NCI-H1105 treated with DMSO at 0.1 percent for 48 hours (cell line): ENCODE results near the gene RBFOX2.
"Not testable (repeated sequence)": the region's sequence is repeated elsewhere in the genome, so short reads cannot be mapped to it uniquely, and the experiment has no call there.

ENCODE experiments used
- DNase-seq: peaks from one replicate; lab custom pipeline; 2025; lab: John Stamatoyannopoulos, UW

The RBFOX2 gene, protein sequence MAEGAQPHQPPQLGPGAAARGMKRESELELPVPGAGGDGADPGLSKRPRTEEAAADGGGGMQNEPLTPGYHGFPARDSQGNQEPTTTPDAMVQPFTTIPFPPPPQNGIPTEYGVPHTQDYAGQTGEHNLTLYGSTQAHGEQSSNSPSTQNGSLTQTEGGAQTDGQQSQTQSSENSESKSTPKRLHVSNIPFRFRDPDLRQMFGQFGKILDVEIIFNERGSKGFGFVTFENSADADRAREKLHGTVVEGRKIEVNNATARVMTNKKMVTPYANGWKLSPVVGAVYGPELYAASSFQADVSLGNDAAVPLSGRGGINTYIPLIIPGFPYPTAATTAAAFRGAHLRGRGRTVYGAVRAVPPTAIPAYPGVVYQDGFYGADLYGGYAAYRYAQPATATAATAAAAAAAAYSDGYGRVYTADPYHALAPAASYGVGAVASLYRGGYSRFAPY

DNA sequence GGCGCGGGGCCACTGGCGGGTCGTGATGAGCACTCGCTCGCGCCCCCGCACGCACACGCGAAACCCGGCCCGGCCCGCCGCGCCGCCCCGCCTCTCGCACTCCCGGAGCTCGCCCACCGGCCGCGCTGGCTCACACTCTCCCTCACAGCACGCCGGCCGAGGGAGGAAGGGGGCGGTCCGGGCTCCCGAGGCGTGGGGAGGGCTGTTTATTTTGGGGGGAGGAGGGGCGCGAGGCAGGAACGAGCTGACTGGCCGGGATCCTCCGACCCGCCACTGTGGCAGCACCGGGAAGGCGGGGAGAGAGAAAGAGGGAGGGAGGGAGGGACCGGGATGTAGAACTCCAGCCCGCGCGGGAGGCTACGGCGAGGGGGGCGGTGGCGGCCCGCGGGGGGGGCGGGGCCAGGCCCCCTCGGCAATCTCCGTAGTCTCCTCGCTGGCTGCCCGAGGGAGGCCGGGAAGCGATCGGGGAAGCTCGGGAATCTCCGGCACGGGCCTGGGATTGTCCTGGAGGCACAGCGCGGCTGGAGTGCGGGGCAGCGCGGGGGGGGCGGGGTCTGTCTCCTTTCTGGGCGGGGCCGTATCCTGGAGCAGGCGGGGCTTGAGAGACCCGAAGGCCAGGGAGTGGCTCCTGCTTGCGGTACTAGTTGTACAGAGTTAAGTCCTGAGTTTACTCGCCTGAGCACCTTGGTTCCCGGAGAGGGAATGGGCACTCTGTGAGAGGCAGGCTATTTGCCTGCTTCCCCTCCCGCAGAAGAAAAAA is at the start of gene RBFOX2:
Gene RBFOX2 (minus strand): TSS at position 179 of the 760 bp plus-strand sequence. CDS start 399 bp downstream, outside the sequence.
- DNase-seq: peak; percentile 84

DNA sequence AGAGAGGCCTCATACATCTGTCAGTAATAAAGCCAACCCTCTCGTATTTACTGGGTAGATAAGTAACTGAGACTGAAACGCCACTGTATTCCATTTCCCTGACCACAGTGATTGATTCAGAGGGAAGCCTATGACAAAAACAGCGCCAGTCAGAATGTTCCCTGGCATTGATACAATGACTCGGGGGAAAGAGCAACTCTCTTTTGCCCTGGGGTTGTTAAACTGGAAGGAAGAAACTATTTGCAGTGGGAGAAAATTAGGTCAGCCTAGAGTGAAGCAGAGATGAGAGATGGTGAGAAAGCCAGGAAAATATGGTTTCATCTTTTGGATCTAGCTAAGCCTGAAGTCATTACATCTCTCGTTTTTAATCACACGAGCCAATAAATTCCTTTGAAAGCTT is 48.6 kb upstream of the RBFOX2 start:
- DNase-seq: no peak

DNA sequence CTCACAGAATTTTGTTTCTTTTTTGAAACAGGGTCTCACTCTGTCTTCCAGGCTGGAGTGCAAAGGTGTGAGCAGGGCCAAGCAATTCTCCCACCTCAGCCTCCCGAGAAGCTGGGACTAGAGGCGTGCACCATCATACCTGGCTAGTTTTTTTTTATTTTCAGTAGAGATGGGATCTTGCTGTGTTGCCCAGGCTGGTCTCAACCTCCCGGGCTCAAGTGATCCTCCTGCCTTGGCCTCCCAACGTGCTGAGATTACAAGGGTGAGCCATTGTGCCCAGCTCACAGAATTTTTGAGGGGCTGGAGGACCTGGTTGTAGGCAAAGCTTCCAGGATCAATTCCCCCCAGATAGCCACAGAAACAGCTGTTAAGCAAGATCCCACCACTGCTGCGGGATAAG is 47.1 kb upstream of the RBFOX2 start:
- DNase-seq: no peak

DNA sequence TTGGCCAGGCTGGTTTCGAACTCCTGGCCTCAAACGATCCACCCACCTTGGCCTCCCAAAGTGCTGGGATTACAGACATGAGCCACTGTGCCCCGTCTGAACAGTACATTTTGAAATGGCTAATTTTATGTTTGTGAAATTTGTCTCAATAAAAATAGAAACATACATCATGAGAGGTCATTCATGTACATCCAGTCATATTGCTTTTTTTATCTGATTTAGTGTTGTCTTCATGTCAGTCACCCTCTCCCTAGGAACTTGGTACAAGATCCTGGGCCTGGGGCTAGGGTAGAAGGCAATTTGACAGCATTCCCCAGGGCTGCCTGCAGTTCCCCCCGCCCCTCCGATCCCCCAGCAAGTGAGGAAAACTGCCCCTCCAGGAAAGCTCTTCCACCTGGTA is 46.6 kb upstream of the RBFOX2 start:
- no peak for DNase-seq

DNA sequence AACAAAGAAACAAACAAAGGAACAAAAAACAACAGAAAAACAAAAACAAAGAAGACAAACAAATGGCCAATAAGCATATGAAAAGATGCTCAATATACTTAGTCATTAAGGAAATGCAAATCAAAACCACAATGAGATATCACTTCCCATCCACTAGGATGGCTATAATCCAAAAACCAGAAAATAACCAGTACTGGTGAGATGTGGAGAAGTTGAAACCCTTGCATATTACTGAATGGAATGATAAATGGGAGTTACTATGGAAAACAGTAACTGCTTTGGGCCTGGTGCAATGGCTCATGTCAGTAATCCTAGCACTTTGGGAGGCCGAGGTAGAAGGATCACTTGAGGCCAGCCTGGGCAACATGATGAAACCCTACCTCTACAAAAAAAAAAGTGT is 44.9 kb upstream of the RBFOX2 start:
- no peak for DNase-seq

DNA sequence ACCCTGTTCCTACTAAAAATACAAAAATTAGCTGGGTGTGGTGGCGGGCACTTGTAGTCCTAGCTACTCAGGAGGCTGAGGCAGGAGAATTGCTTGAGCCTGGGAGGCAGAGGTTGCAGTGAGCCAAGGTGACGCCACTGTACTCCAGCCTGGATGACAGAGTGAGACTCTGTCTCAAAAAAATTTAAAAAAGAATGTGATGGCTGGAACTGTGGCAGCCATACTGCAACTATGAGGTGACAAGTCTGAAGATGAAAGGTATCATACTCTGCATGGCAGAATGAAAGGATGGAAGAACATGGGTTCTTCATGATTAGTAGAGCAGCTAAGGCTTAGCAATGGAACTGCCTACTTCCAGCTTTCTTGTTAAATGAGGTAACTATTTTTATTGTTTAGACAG is 42.0 kb upstream of the RBFOX2 start:
- not testable (repeated sequence) for DNase-seq

DNA sequence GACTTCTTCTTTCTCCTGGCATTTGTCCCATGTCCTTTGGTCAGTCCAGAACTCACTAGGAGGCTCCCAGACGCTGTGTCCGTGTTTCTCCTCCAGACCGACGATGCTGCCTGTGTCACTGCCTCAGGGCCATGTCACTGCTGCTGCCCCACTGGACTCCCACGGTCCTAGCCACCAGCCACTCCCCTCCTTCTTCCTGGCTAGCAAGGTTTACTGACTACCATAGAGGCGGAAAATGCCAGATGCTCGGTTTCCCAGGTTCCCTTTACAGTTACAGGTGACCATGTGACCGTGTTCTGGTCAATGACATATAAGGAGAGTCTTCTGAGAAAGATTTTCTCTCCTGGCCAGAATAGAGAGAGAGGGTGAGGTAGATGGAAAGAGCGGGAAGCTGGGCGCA is 40.7 kb upstream of the RBFOX2 start:
- DNase-seq: no peak

DNA sequence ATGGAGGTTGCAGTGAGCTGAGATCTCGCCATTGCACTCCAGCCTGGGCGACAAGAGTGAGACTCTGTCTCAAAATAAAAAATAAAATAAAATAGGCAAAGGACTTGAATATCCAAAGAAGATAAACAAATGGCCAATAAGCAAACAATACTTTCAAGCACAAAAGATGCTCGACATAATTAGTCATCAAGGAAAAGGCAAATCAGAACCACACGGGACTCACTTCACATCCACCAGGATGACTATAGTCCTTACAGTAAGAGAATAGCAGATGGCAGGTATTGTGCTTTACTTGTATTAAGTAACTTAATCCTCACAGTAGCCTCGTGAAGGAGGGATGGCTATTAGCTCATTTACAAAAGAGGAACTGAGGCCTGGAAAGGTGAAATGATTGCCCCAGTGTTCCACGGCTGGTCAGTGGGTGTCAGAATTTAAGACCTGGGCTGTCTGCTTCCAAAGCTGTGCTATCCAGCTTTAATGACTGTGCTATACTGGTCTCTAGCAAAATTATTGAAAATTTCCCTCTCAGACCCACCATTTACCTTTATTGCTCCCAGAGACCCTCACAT is 40.2 kb upstream of the RBFOX2 start:
- DNase-seq: no peak

DNA sequence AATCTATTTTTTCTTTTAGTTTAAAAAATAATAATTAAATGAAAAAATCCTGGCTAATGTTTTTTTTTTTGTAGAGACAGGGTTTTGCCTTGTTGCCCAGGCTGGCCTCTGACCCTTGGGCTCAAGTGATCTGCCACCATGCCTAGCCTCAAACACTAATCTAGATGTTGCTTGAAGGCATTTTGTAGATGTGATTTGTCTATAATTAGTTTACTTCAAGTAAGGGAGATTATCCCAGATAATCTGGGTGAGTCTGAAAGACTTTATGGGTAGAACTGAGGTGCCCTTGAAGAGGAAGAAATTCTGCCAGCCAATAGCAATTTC is 38.6 kb upstream of the RBFOX2 start:
- DNase-seq: no peak

DNA sequence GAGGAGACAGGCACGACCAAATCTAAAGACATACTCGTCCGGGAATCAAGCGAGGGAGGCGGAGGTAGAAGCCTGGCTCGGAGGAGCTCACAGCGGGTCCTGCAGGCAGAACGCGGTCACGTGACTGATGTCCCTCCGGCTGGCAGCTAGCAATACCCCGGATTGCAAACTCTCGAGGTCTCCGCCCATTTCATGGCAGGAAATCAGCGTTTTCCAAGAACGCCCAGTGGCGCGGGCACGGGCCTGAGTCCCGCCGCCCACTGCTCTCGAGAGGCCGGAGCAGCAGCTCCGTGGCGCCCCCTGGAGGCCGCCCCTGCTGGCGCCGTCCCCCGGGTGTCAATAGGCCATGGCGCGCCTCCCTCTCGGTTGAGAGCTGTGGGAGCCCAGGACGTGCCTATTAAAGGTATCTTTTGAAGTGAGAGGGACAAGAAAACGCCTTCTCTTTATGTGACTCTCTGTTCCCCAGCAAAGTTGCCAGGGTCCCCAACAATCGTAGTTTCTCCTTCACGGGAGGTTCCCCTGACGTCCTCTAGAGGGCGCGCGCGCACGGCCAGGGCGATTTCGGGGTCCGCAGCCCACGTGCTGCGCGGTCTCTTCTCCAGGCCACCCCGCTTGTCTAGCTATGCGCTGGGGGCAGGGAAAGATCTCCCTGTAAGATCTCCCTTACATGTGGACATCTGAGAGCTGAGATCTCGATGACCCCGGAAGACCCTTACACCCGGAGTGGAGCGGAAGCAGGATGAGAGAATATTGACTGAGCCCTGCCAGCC is 37.3 kb upstream of the RBFOX2 start:
- DNase-seq: peak; percentile 93

DNA sequence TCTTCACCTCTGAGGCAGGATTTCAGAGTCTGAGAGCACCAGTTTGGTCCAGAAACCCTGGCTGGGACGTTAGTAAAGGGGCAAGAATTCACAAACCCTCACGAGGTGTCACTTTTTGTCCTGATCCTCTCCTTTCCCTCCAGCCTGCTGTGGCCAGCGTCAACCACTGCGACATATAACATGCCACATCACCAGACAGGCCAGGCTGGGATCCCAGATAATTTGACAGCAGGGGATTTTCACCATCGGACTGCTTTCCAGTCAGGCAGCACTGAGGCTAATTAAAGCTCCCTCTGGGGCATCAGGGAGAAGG is 36.8 kb upstream of the RBFOX2 start:
- no peak for DNase-seq

DNA sequence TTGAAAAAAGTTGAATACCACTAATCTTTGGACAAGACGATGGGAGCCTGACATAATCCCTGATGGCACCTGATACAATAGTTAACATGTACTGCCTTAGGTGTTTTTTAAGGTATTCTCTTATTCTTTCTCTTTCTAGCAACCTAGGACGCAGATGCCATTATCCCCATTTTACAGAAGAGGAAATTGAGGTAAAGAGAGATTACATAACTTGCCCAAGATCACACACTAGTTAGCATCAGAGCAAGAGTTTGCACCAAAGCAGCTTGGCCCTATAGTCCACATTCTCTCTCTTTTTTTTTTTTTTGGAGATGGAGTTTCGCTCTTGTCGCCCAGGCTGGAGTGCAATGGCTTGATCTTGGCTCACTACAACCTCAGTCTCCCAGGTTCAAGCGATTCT is 35.7 kb upstream of the RBFOX2 start:
- DNase-seq: no peak

DNA sequence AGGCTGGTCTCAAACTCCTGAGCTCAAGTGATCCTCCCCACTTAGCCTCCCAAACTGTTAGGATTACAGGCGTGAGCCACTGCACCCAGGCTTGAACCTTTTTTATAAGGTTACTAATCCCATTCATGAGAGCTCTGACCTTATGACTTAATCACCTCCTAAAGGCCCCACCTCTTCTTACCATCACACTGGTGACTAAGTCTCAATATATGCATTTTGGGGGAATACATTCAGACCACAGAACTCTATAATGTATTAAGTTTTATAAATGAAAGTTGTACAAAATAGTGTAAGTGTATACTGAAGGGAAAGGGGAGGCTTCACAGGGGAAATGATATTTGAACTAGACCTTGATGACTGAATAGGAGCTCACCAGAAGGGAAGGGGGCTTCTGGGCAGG is 28.4 kb upstream of the RBFOX2 start:
- no peak for DNase-seq

DNA sequence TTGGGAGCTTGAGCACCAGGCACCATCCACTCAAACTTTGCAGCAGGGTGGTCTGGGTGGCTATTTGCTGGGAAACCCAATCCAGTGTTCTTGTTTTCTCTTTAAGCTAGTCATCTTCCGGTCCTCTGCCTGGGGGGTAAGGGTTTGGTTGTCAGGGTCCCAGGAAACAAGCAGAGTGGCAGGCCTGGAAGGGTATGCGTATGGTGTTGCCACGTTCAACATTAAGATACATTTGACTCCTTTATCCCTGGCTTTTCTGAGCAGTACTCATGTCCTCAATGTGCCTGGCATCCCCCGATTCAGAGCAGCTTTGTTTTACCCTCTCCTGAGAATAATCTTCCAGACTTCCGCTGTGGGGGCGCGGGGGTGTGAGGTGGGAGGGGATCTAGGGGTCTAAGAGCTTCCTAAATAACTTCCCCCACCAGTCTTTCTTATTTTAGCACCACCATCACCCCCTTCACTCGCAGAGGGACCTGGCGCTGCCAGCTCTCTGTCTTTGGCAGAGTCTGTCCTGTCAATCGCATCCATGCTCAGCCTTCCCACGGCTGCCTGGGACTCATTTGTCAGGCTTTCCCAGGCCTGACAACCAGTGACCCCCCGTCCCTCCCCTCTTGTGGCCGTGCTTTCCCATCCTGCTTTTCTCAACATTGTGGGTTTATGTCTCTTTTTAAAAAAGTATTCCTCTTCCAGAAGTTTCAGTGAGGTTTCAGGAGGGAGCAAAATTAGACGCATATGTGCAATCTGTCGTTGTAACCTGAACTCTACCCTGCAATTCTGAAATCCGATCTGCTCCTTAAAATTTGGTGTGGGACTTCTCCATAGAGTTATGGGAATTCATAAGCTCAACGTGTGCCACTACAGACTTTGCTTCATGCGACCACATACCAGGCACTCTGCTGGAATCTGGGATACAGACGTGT is 27.0 kb upstream of the RBFOX2 start:
- no peak for DNase-seq

DNA sequence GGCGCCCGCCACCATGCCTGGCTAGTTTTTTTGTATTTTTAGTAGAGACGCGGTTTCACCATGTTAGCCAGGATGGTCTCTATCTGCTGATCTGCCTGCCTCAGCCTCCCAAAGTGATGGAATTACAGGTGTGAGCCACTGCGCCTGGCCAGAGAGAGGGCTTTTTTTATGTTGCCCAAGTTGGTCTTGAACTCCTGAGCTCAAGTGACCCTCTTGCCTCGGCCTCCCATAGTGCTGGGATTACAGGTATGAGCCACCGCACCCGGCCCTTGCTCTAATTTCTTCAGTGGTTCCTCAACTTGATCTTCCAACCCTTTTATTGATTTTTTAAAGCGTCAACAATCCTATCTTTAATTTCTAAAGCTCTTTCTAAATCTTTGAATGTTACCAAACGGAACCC is 25.8 kb upstream of the RBFOX2 start:
- not testable (repeated sequence) for DNase-seq

DNA sequence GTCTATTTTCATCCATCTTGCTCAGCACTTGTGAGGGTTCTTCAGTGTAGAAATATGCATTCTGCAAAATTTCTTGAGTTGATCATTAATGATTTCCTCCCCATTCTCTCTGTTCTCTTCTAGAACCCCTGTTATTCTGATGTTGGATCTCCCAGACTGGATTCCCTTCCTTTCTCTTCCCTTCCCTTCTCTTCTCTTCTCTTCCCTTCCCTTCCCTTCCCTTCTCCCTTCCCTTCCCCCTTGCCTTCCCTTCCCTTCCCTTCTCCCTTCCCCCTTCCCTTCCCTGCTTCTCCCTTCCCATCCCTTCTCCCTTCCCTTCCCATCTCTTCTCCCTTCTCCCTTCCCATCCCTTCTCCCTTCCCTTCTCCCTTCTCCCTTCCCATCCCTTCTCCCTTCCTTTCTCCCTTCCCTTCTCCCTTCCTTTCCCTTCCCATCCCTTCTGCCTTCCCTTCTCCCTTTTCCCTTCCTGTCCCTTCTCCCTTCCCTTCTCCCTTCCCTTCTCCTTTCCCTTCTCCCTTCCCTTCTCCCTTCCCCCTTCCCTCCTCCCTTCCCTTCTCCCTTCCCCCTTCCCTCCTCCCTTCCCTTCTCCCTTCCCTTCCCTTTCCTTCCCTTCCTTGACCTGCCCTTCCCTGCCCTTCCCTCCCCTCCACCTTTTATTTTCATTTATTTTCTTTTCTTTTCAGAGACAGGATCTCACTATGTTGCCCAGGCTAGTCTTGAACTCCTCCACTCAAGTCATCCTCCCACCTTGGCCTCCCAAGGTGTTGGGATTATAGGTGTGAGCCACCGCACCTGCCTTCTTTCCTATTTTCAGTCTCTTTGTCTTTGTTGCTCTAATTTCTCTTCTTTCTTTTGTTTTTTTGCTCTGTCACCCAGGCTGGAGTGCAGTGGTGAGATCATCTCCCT is 24.9 kb upstream of the RBFOX2 start:
- DNase-seq: no peak

DNA sequence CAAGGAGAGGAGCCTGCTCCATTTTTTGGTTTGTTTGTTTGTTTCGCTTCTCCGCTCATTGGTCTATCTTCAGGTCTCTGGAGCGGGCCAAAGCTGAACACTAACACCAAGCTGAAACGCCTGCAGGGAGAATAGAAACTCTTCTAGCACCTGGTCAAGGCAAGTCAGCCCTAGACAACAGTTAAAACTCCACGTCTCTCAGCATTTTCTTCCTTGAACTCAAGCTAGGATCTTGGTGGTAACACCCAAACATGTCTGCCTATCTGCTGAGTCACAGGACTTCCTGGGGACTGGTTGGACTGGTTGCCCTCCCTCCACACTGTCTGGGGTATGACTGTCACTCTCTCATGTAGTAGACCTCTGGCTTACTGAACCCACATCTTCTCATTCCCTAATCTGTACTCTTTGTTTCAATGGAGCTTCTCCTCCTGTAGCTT is 23.9 kb upstream of the RBFOX2 start:
- no peak for DNase-seq

DNA sequence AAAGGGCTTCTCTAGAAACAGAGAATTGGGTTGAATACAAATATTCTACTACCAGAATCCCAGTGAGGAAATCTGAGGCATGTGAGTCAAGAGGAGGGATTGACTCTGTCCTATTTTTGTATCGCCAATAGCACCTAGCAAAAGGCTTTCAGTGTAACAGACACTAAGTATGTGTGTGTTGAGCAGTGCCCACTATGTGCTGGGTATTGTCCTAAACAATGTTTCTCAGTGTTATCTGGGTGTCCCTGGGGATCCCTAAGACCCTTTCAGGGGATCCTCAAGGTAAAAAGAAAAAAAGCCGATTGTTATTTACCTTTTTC is 21.0 kb upstream of the RBFOX2 start:
- no peak for DNase-seq

DNA sequence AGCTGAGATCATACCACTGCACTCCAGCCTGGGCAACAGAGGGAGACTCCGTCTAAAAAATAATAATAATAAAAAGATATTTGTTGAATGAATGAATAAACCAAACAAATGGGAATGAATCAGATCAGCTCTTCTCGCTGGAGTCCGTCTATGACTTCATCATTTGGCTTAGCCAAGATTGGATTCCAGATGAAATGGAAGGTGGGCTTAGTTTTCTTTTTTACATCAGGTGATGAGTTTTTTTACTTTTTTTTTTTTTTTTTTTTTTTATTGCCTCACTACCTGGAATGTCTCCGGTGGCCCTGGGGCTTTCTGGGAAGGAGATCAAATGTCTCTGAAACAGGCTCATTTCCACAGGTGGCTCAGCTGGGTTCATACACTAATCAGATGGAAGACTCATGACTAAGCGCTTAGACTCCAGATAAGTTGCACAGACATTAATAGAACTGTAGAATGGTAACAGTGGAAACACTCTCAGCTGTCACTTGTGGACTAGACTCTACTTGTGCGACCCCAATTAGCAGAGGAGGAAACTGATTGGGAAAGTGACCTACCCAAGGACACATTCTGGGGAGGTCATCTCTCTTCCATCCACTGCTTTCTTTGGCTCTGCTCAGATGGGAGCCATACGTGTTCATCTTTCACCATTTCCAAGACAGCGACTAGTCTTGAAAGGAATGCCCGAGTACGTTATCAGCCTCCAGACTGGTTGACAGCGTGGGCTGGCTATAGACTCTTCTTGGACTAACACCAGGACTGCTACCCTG is 20.5 kb upstream of the RBFOX2 start:
- no peak for DNase-seq

DNA sequence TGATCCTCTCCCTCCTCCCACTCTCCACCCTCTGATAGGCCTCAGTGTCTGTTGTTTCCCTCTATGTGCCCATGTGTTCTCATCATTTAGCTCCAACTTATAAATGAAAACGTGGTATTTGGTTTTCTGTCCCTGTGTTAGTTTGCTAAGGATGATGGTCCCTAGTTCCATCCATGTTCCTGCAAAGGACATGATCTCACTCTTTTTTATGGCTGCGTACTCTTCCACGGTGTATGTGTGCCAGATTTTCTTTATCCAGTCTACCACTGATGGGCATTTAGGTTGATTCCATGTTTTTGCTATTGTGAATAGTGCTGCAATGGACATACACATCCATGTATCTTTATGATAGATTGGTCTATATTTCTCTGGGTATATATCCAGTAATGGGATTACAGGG is 15.9 kb upstream of the RBFOX2 start:
- not testable (repeated sequence) for DNase-seq
